Sigmoid colon (tissue), 4 donors: ENCODE measurements around the gene USP12.

Experiments
- EP300 ChIP-seq, 4 donors: sonication (generic); formaldehyde crosslinking; IDR thresholded peaks; one replicate each; pipeline ENCODE4 v1.6.1; 2017; ENCODE audit warnings: antibody characterized with exemption in 4 of 4
- POLR2A ChIP-seq, 2 donors: fragments of 450-650 bp; IDR thresholded peaks; one replicate each; pipeline ENCODE4 v1.6.1; 2016; ENCODE audit warnings: antibody characterized with exemption in 2 of 2, mild to moderate bottlenecking in 2 of 2, moderate library complexity in 2 of 2
- POLR2AphosphoS5 ChIP-seq, 4 donors: sonication (generic); formaldehyde crosslinking; IDR thresholded peaks; one replicate each; pipeline ENCODE4 v1.6.1; 2017; ENCODE audit warnings: antibody characterized with exemption in 4 of 4
- TF ChIP-seq, protein P1 (sequence below), 4 experiments: fragments of 450-650 bp in 3 of 4; fragments of 200-600 bp in 1 of 4; IDR thresholded peaks; one replicate each; pipeline ENCODE4 v1.5.1; 2016 to 2019; ENCODE audit warnings: antibody characterized with exemption in 4 of 4, mild to moderate bottlenecking in 3 of 4, moderate library complexity in 2 of 4

- TF ChIP-seq POLR2A (IDR thresholded peaks at IDR 0.05) (no peak), POLR2AphosphoS5 (IDR thresholded peaks at IDR 0.05) (no peak), EP300 (IDR thresholded peaks at IDR 0.05) (no peak)
- TF ChIP-seq, protein P1, sequence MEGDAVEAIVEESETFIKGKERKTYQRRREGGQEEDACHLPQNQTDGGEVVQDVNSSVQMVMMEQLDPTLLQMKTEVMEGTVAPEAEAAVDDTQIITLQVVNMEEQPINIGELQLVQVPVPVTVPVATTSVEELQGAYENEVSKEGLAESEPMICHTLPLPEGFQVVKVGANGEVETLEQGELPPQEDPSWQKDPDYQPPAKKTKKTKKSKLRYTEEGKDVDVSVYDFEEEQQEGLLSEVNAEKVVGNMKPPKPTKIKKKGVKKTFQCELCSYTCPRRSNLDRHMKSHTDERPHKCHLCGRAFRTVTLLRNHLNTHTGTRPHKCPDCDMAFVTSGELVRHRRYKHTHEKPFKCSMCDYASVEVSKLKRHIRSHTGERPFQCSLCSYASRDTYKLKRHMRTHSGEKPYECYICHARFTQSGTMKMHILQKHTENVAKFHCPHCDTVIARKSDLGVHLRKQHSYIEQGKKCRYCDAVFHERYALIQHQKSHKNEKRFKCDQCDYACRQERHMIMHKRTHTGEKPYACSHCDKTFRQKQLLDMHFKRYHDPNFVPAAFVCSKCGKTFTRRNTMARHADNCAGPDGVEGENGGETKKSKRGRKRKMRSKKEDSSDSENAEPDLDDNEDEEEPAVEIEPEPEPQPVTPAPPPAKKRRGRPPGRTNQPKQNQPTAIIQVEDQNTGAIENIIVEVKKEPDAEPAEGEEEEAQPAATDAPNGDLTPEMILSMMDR (IDR thresholded peaks at IDR 0.05): no peak
These were observed 118.9 kb downstream of the USP12 start for GRCh38 chr13:27052551-27053208.
